Measurements from ENCODE around the gene NINL. TPM values are rescaled to one million over a fixed set of nuclear protein-coding genes. Genes with fewer than 3 reads are reported as not detected.

The NINL gene
- total RNA-seq, 4 donors from 2014 or later = 4.7 to 9.7 (median 6.7) TPM

GRCh38 chr20:25495189-25495824, 90.0 kb downstream of the NINL start:
- ATAC-seq (ENCODE audit: low FRiP score) (no peak), DNase-seq (ENCODE audit: low spot score) (no peak)
- TF ChIP-seq CTCF (IDR thresholded peaks at IDR 0.05) = no peak

- no peak for TF ChIP-seq CTCF (IDR thresholded peaks at IDR 0.05)
- DNase-seq (ENCODE audit: low spot score) (no peak), ATAC-seq (ENCODE audit: low FRiP score) (no peak)
Measured at GRCh38 chr20:25494506-25495188, 90.7 kb downstream of the NINL start.

- no peak for TF ChIP-seq CTCF (IDR thresholded peaks at IDR 0.05)
- ATAC-seq (ENCODE audit: low FRiP score) (no peak), DNase-seq (ENCODE audit: low spot score) (no peak)
Measured at GRCh38 chr20:25493748-25494505, 91.4 kb downstream of the NINL start.

GRCh38 chr20:25493137-25493536, 92.2 kb downstream of the NINL start:
- no peak for ATAC-seq (ENCODE audit: low FRiP score)
- TF ChIP-seq CTCF (IDR thresholded peaks at IDR 0.05) = no peak

GRCh38 chr20:25491446-25492038, 93.8 kb downstream of the NINL start:
- ATAC-seq (ENCODE audit: low FRiP score) = no peak
- TF ChIP-seq CTCF (IDR thresholded peaks at IDR 0.05) = no peak
- no peak for DNase-seq (ENCODE audit: low spot score)

More at GRCh38 chr20:25493137-25493536, 92.2 kb downstream of the NINL start:
- no peak for DNase-seq (ENCODE audit: low spot score)

GRCh38 chr20:25490656-25491445, 94.5 kb downstream of the NINL start:
- DNase-seq (ENCODE audit: low spot score) (no peak), ATAC-seq (ENCODE audit: low FRiP score) (no peak)
- no peak for TF ChIP-seq CTCF (IDR thresholded peaks at IDR 0.05)

Data from omental fat pad (tissue), 4 donors.